ENCODE results near the gene APPL2. TPM values are rescaled to one million over a fixed set of nuclear protein-coding genes. Genes with fewer than 3 reads are reported as not detected.

Gene APPL2
- total and polyA plus RNA-seq, 3 donors from 2014 or later, result 70.9 to 140 (median 129) TPM

DNA sequence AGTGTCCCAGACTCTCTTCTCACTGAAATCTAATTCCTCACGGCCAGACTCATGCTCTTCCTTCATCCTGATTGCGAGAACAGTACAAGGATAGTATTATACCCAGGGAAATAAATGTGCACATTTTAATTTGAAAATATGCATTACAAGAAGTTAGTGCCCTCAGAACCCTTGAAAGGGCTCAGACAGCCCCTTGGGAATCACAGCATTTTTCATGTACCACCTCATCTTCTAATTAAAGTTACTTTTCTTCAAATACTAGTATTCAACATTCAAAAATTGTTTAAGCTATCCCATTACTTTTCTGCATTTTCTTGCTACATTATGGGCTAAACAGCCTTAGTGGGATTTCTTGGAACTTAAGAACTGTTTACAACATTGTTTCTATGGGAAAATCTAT is 1.7 kb upstream of the APPL2 start:
- Histone ChIP-seq H3K4me1 (peaks cover 28% of the 10 kb centered on the region), H3K9me3 (no peaks in the 10 kb centered on the region), H3K27ac (no peak overlapping the region), H3K4me3 (no peak overlapping the region), H3K27me3 (no peaks in the 10 kb centered on the region), H3K36me3 (ENCODE audit: low read depth, missing control alignments) (no peaks in the 10 kb centered on the region)
- WGBS, 2 donors, result 82 to 95% methylated on average over 2 of the region's 2 CpGs
- no peak for TF ChIP-seq CTCF (IDR thresholded peaks at IDR 0.05)
- TF ChIP-seq POLR2A (IDR thresholded peaks at IDR 0.05), result no peak
- intact Hi-C loops (cut with DNase I; ENCODE audit: low total_unique reads), result no loop called here
- no peak for DNase-seq

DNA sequence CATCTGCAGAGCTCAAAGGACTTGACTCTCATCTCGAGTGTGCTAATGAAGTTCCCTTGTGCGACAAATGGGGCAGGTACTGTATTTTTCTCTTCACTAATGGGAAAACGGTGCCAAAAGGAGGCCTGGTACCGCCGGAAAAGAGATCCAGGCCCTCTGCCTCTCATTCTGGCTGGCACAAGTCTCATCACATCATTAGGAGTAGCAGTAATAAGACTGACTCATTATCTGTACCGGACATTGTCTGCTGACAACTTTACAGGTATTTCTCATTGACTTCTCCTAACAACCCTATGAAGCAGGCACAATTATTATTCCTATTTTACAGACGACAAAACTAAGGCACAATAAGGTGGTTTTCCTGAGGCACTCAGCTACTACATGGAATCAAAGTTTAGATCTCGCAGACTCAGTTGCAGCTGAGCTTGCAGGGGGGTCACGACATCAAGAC is 668 bp downstream of the APPL2 start:
- peak overlapping the region; percentile 91 to 93 for H3K4me3 ChIP-seq
- intact Hi-C loops (cut with DNase I; ENCODE audit: low total_unique reads), result no loop called here
- H3K27me3 ChIP-seq, result no peaks in the 10 kb centered on the region
- TF ChIP-seq POLR2A (IDR thresholded peaks at IDR 0.05), result no peak
- H3K9me3 ChIP-seq, result no peaks in the 10 kb centered on the region
- peaks cover 39% of the 10 kb centered on the region for H3K4me1 ChIP-seq
- H3K36me3 ChIP-seq (ENCODE audit: low read depth, missing control alignments), result no peaks in the 10 kb centered on the region
- peak overlapping the region; percentile 88 to 97 for H3K27ac ChIP-seq
- WGBS, 2 donors, result 0 to 3% methylated on average over 7 to 9 of the region's 9 CpGs
- DNase-seq, result no peak

- no peaks in the 10 kb centered on the region for H3K27me3 ChIP-seq
- intact Hi-C loops (cut with DNase I; ENCODE audit: low total_unique reads), result no loop called here
- TF ChIP-seq POLR2A (IDR thresholded peaks at IDR 0.05), result no peak
- TF ChIP-seq CTCF (IDR thresholded peaks at IDR 0.05), result no peak
- H3K4me1 ChIP-seq, result peaks cover 44% of the 10 kb centered on the region
- H3K27ac ChIP-seq, result peak overlapping the region; percentile 88 to 97
- no peaks in the 10 kb centered on the region for H3K9me3 ChIP-seq
- no peaks in the 10 kb centered on the region for H3K36me3 ChIP-seq (ENCODE audit: low read depth, missing control alignments)
- 41 to 50% methylated on average over 1 of the region's 1 CpG for WGBS, 2 donors
- DNase-seq, result no peak
- peak overlapping the region; percentile 91 to 93 for H3K4me3 ChIP-seq
Observed at GRCh38 chr12:105234197-105234596, 1.8 kb downstream of the APPL2 start.

DNA sequence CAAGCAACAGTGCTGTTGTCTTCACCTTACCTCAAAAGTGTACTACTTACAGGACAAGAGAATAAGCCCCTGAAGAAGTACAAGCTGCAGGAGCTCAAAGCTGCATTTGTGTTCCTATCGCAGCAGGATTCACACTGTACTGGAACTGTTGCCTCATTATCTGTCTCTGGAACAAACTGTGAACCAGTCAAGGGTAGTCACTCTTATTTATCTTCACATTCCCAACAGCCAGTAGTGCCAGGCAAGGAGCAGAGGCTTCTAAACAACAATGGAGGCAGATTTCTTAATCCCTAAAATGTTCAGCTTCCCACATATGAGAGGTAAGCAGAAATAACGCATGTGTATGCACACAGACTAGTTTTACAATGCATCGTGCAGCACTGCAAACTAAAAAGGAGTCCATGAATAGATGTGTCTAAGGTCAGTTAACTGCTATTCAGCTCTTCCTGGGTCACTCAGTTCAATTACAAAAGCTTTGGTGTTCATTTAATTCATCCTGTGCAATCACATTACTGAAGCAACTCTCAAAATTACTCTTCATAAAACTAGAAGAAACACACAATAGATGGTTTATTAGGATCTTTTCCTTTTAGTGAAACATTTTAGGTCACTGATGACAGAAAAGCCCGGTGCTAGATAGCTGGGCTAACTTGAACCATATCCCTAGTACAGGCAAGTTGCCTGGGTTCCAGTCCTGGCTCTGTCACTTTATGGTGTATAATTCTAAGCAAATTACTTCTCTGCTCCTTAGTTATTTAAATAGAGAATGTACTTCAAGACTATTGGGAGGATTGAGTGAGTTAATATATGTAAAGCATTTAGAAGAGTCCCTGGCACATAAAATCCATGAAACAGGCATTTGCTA is 2.7 kb downstream of the APPL2 start:
- Histone ChIP-seq H3K36me3 (ENCODE audit: low read depth, missing control alignments) (no peaks in the 10 kb centered on the region), H3K27me3 (no peaks in the 10 kb centered on the region), H3K27ac (peak overlapping the region in 1 of 2 donors; percentile 97), H3K4me1 (peaks cover 51% of the 10 kb centered on the region), H3K4me3 (peak overlapping the region in 1 of 2 donors; percentile 93), H3K9me3 (no peaks in the 10 kb centered on the region)
- intact Hi-C loops (cut with DNase I; ENCODE audit: low total_unique reads), result no loop called here
- DNase-seq, result peak; percentile 44
- WGBS, 2 donors, result 27 to 28% methylated on average over 4 of the region's 4 CpGs
- TF ChIP-seq POLR2A (IDR thresholded peaks at IDR 0.05) (no peak), CTCF (IDR thresholded peaks at IDR 0.05) (no peak)

GRCh38 chr12:105231396-105231795 is 4.6 kb downstream of the APPL2 start:
- DNase-seq, result no peak
- TF ChIP-seq POLR2A (IDR thresholded peaks at IDR 0.05) (no peak), CTCF (IDR thresholded peaks at IDR 0.05) (no peak)
- WGBS, 2 donors, result 63 to 72% methylated on average over 5 of the region's 5 CpGs
- H3K4me3 ChIP-seq, result no peak overlapping the region
- intact Hi-C loops (cut with DNase I; ENCODE audit: low total_unique reads), result no loop called here
- peaks cover 59% of the 10 kb centered on the region for H3K4me1 ChIP-seq
- no peaks in the 10 kb centered on the region for H3K36me3 ChIP-seq (ENCODE audit: low read depth, missing control alignments)
- H3K9me3 ChIP-seq, result no peaks in the 10 kb centered on the region
- peak overlapping the region in 1 of 2 donors; percentile 55 for H3K27ac ChIP-seq
- no peaks in the 10 kb centered on the region for H3K27me3 ChIP-seq

Measured in testis (tissue), 3 donors.